ENCODE data around the gene ORC2.

- TF ChIP-seq POLR2A (IDR thresholded peaks at IDR 0.05) = no peak
- TF ChIP-seq CTCF (IDR thresholded peaks at IDR 0.05) = no peak
Measured at GRCh38 chr2:201006704-201007103, 43.2 kb upstream of the ORC2 start.

Data from right lobe of liver (tissue), 4 donors.